Measurements from ENCODE around the gene NDUFS2.

DNA sequence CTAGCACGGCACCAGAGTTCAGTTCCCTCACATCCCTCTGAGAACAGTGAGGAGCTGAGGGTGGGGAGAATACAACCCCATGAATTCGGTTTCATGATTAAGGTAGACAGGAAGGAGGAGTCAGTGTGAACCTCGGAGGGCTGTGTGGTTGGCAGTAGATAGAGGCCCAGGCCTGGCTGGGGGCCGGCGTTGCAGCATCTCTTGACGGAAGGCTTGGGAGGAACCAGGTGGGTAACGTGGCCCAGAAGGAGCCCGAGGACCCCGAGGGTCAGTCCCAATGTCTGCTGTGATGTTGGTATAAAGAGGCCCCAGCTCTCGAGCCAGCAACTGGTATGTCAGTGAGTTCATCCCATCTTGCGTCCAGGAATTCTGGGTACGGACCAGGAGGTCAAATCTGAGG lies 30.5 kb upstream of the NDUFS2 start:
- TF ChIP-seq, protein P1, sequence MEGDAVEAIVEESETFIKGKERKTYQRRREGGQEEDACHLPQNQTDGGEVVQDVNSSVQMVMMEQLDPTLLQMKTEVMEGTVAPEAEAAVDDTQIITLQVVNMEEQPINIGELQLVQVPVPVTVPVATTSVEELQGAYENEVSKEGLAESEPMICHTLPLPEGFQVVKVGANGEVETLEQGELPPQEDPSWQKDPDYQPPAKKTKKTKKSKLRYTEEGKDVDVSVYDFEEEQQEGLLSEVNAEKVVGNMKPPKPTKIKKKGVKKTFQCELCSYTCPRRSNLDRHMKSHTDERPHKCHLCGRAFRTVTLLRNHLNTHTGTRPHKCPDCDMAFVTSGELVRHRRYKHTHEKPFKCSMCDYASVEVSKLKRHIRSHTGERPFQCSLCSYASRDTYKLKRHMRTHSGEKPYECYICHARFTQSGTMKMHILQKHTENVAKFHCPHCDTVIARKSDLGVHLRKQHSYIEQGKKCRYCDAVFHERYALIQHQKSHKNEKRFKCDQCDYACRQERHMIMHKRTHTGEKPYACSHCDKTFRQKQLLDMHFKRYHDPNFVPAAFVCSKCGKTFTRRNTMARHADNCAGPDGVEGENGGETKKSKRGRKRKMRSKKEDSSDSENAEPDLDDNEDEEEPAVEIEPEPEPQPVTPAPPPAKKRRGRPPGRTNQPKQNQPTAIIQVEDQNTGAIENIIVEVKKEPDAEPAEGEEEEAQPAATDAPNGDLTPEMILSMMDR (IDR thresholded peaks at IDR 0.05; ENCODE audit: low read length): no peak
- TF ChIP-seq EZH2 (IDR thresholded peaks at IDR 0.05; ENCODE audit: borderline replicate concordance, low read length): no peak
